Upper lobe of left lung (tissue), 6 donors: ENCODE measurements around the gene ANKRD52. TPM values are rescaled to one million over a fixed set of nuclear protein-coding genes. Genes with fewer than 3 reads are reported as not detected.
"Not testable (repeated sequence)": the region's sequence is repeated elsewhere in the genome, so short reads cannot be mapped to it uniquely, and the experiment has no call there.

Experiments
- ATAC-seq, 2 donors: fragments of 200-7000 bp; cut with Tn5 transposase; one replicate each; pipeline ENCODE4 v1.9.1; 2022; ENCODE audit warnings: mild to moderate bottlenecking in 2 of 2, moderate library complexity in 2 of 2; ENCODE audit not compliant: low FRiP score in 2 of 2
- DNase-seq, 2 donors: peaks; one replicate each; pipeline ENCODE4 v3.0.0-alpha.2; 2019 to 2020
- H3K27ac ChIP-seq, 4 donors: fragments of 200-600 bp; sonication (generic); one replicate each; pipeline ENCODE4 v1.5.1; 2016 to 2019
- H3K27me3 ChIP-seq, 4 donors: fragments of 200-600 bp; sonication (generic); one replicate each; pipeline ENCODE4 v1.5.1; 2017 to 2019
- H3K36me3 ChIP-seq, 4 donors: fragments of 200-600 bp; sonication (generic); one replicate each; pipeline ENCODE4 v1.5.1; 2016 to 2019
- H3K4me1 ChIP-seq, 4 donors: fragments of 200-600 bp; sonication (generic); one replicate each; pipeline ENCODE4 v1.5.1; 2018 to 2019
- H3K4me3 ChIP-seq, 4 donors: fragments of 200-600 bp; sonication (generic); one replicate each; pipeline ENCODE4 v1.5.1; 2017 to 2019; ENCODE audit warnings: mild to moderate bottlenecking in 2 of 4, moderate library complexity in 1 of 4
- H3K9me3 ChIP-seq, 4 donors: fragments of 200-600 bp; sonication (generic); one replicate each; pipeline ENCODE4 v1.5.1; 2018 to 2019
- EP300 ChIP-seq, 4 donors: sonication (generic); formaldehyde crosslinking; IDR thresholded peaks; one replicate each; pipeline ENCODE4 v1.5.1; 2017; ENCODE audit warnings: antibody characterized with exemption in 4 of 4, control low read depth in 2 of 4
- POLR2A ChIP-seq, 4 donors: fragments of 450-650 bp; IDR thresholded peaks; one replicate each; pipeline ENCODE4 v1.5.1; 2016 to 2017; ENCODE audit warnings: antibody characterized with exemption in 4 of 4, mild to moderate bottlenecking in 2 of 4
- POLR2AphosphoS5 ChIP-seq, 2 donors: sonication (generic); formaldehyde crosslinking; IDR thresholded peaks; one replicate each; pipeline ENCODE4 v1.5.1; 2017; ENCODE audit warnings: antibody characterized with exemption in 2 of 2
- WGBS, 2 donors: methylation state at CpG; one replicate each; pipeline ENCODE4 v1.1.5; 2017 to 2018; 5-methylcytosine and 5-hydroxymethylcytosine counted together
- total RNA-seq, 6 donors: library from RNA; depleted of rRNA in 4 of 6; stranded (reverse); fragments of >200 nt in 4 of 6; gene quantifications; one replicate each; pipeline versions ENCODE4 v1.1.0 to v1.2.1, GENCODE V29; 2016 to 2021
- TF ChIP-seq, protein P1 (sequence below), 6 experiments: fragments of 450-650 bp in 4 of 6; fragments of 200-600 bp in 2 of 6; sonication (generic) in 2 of 6; IDR thresholded peaks; one replicate each; pipeline ENCODE4 v1.5.1; 2016 to 2019; ENCODE audit warnings: antibody characterized with exemption in 6 of 6
- donor health status: DM: no; HTN: no; CAD: no; lungs with moderate emphysema.
- donor health status: DM: no; HTN: yes; CAD: no; lungs with severe emphysema.

ANKRD52 gene
- total RNA-seq, 6 donors from 2014 or later: 17.6 to 48.2 (median 28.8) TPM

DNA sequence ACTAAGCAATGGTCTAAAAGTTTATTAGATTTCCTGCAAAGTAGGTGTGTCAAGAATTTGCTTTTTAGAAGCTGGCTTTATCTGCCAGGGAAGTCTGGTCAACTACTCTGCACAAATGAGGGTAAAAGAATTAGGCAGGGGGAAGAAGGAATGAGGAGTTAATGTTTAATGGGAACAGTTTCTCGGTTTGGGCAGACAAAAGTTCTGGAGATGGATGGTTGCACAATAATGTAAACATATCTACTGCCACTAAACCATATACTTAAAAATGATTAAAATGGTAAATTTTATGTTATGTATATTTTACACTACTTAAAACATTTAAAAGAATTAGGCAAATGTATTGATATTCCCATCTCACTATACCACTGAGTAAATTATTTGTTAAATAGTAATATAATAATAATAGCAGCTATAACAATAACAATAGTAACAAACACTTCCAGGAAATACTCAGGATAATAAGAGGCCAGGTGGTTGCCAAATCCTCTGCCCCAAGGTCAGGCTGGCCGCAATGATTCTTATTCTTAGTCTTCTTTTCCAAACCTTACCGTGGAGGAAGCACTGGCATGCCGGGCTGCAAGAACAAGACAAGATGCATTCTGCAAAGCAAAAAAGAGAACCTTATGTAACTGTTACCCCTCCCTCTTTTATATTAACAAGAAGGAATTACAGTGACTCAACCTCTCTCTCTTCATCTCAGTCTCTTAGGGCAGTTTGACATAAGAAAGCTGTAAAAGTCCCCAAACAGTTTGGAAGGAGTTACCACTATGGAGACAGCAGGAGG, 28.1 kb upstream of the ANKRD52 start:
- no peaks in the 10 kb centered on the region for H3K27me3 ChIP-seq
- ATAC-seq (no peak), DNase-seq (no peak)
- 38 to 39% methylated on average over 4 of the region's 4 CpGs for WGBS, 2 donors
- peak overlapping the region in 2 of 4 donors; percentile 23 to 64 for H3K27ac ChIP-seq
- TF ChIP-seq POLR2AphosphoS5 (IDR thresholded peaks at IDR 0.05) (no peak), EP300 (IDR thresholded peaks at IDR 0.05) (no peak), POLR2A (IDR thresholded peaks at IDR 0.05) (no peak)
- TF ChIP-seq, protein P1, sequence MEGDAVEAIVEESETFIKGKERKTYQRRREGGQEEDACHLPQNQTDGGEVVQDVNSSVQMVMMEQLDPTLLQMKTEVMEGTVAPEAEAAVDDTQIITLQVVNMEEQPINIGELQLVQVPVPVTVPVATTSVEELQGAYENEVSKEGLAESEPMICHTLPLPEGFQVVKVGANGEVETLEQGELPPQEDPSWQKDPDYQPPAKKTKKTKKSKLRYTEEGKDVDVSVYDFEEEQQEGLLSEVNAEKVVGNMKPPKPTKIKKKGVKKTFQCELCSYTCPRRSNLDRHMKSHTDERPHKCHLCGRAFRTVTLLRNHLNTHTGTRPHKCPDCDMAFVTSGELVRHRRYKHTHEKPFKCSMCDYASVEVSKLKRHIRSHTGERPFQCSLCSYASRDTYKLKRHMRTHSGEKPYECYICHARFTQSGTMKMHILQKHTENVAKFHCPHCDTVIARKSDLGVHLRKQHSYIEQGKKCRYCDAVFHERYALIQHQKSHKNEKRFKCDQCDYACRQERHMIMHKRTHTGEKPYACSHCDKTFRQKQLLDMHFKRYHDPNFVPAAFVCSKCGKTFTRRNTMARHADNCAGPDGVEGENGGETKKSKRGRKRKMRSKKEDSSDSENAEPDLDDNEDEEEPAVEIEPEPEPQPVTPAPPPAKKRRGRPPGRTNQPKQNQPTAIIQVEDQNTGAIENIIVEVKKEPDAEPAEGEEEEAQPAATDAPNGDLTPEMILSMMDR (IDR thresholded peaks at IDR 0.05): no peak
- no peak overlapping the region for H3K4me3 ChIP-seq
- H3K4me1 ChIP-seq: peaks cover 11 to 58% (median 25%) of the 10 kb centered on the region in 4 donors
- H3K36me3 ChIP-seq: peaks cover 20 to 57% (median 46%) of the 10 kb centered on the region in 4 donors
- no peaks in the 10 kb centered on the region for H3K9me3 ChIP-seq

DNA sequence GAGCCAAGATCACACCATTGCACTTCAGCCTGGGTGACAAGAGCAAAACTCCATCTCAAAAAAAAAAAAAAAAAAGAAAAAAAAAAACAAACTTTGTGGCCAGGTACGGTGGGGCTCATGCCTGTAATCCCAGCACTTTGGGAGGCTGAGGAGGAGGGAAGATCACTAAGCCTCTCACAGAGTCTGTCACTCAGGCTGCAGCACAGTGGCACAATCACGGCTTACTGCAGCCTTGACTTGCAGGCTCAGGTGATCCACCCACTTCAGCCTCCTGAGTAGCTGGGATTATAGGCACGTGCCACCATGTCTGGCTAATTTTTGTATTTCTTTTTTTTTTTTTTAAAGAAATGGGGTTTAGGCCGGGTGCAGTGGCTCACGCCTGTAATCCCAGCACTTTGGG, 26.1 kb upstream of the ANKRD52 start:
- H3K36me3 ChIP-seq: peaks cover 28 to 72% (median 58%) of the 10 kb centered on the region in 4 donors
- not testable (repeated sequence) for H3K27me3 ChIP-seq, DNase-seq, H3K9me3 ChIP-seq, H3K27ac ChIP-seq, ATAC-seq, H3K4me3 ChIP-seq
- H3K4me1 ChIP-seq: peaks cover 11 to 42% (median 24%) of the 10 kb centered on the region in 4 donors
- WGBS, 2 donors: 90 to 91% methylated on average over 5 of the region's 5 CpGs

DNA sequence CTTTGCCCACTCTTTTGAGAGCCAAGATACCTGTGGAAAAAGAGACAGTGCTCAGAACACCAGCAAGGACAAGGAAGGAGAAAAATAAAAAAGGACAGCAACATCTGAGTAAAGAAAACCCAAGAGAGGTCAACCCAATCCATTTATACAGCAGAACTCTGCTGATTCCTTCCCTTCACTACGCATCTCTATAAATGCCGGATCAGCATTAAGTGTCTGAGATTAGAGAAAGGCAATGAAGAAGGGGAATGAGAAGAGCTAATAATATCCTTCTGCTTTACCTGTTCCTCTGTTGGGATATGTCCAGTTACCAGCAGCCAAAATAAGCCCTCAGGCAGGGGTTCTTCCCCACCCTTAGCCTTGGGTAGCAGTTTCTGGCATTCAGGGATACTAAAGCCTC, 24.4 kb upstream of the ANKRD52 start:
- TF ChIP-seq POLR2AphosphoS5 (IDR thresholded peaks at IDR 0.05): no peak
- TF ChIP-seq POLR2A (IDR thresholded peaks at IDR 0.05): no peak
- TF ChIP-seq EP300 (IDR thresholded peaks at IDR 0.05): no peak
- TF ChIP-seq, protein P1 (IDR thresholded peaks at IDR 0.05): no peak
- Histone ChIP-seq H3K4me1 (peaks cover 7 to 27% (median 17%) of the 10 kb centered on the region in 4 donors), H3K4me3 (no peak overlapping the region), H3K27me3 (no peaks in the 10 kb centered on the region), H3K36me3 (peaks cover 38 to 89% (median 72%) of the 10 kb centered on the region in 4 donors), H3K9me3 (no peaks in the 10 kb centered on the region), H3K27ac (no peak overlapping the region)
- DNase-seq: no peak
- 97 to 98% methylated on average over 2 of the region's 2 CpGs for WGBS, 2 donors
- ATAC-seq: no peak

DNA sequence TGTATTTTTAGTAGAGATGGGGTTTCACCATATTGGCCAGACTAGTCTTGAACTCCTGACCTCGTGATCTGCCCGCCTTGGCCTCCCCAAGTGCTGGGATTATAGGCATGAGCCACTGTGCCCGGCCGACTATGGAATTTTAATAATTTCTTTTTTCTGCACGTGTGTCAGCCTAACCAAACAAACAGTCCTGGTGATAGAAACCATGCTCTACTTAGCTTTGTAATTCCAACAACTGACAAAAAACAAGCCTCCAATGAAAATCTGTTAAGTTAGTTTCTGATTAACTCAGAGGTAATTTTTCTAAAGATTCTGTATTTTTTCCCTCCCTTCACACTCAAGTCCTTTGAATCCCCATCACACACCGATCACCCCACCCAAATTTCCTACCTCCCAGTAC, 23.8 kb upstream of the ANKRD52 start:
- Histone ChIP-seq H3K27ac (no peak overlapping the region), H3K27me3 (no peaks in the 10 kb centered on the region), H3K4me3 (no peak overlapping the region), H3K9me3 (no peaks in the 10 kb centered on the region), H3K36me3 (peaks cover 38 to 94% (median 76%) of the 10 kb centered on the region in 4 donors), H3K4me1 (peaks cover 7 to 22% (median 15%) of the 10 kb centered on the region in 4 donors)
- no peak for ATAC-seq
- DNase-seq: no peak
- no peak for TF ChIP-seq POLR2AphosphoS5 (IDR thresholded peaks at IDR 0.05)
- TF ChIP-seq POLR2A (IDR thresholded peaks at IDR 0.05): no peak
- WGBS, 2 donors: 92 to 95% methylated on average over 6 of the region's 6 CpGs

DNA sequence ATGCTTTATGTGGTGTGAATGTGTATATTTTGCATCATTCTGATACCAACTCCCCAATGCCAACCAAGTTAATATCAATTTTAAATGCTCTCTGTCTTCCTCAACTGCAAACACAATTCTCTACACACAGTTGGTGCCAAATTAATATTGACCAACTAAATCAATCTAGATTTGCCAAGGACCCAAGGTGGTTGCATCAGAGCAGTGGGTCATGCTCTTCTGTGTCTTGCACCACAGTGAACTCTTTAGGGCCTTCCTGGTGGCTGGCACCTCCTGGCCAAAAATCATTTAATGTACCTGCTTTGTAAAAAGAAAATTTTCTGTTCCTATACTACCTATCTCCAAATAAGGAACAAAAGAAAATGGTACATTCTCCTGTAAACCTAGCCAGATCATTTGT, 22.7 kb upstream of the ANKRD52 start:
- Histone ChIP-seq H3K36me3 (peaks cover 44 to 97% (median 86%) of the 10 kb centered on the region in 4 donors), H3K27ac (no peak overlapping the region), H3K27me3 (no peaks in the 10 kb centered on the region), H3K4me3 (no peak overlapping the region), H3K4me1 (peaks cover 0 to 11% (median 5%) of the 10 kb centered on the region in 4 donors), H3K9me3 (no peaks in the 10 kb centered on the region)
- TF ChIP-seq, protein P1 (IDR thresholded peaks at IDR 0.05): no peak
- TF ChIP-seq POLR2AphosphoS5 (IDR thresholded peaks at IDR 0.05): no peak
- TF ChIP-seq EP300 (IDR thresholded peaks at IDR 0.05): no peak
- TF ChIP-seq POLR2A (IDR thresholded peaks at IDR 0.05): no peak
- no peak for ATAC-seq
- DNase-seq: peak in 1 of 2 donors; percentile 28

DNA sequence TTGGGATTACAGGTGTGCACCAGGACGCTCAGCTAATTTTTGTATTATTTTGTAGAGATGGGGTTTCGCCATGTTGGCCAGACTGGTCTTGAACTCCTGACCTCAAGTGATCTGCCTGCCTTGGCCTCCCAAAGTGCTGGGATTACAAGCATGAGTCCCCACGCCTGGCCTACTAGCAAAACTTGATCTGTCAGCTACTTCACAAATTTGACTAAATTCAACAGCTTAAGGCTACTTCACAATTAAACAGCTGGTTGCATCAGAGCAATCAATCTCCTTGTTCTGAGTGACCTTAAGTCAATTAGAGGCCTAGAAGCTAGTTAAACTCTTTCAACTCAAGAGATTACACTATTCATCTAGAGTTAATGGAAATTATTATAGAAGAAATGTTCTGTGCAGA, 20.7 kb upstream of the ANKRD52 start:
- Histone ChIP-seq H3K27me3 (no peaks in the 10 kb centered on the region), H3K4me3 (no peak overlapping the region), H3K36me3 (peaks cover 58 to 100% (median 91%) of the 10 kb centered on the region in 4 donors), H3K9me3 (no peaks in the 10 kb centered on the region), H3K4me1 (no peaks in the 10 kb centered on the region), H3K27ac (no peak overlapping the region)
- WGBS, 2 donors: 80 to 84% methylated on average over 3 of the region's 3 CpGs
- no peak for DNase-seq
- ATAC-seq: no peak
- TF ChIP-seq EP300 (IDR thresholded peaks at IDR 0.05): no peak
- TF ChIP-seq, protein P1 (IDR thresholded peaks at IDR 0.05): no peak
